SIG-M5 (cell line): ENCODE data around the gene AXIN1.
"Not testable (repeated sequence)": the region's sequence is repeated elsewhere in the genome, so short reads cannot be mapped to it uniquely, and the experiment has no call there.

Experiments
- DNase-seq: peaks from one replicate; lab custom pipeline; 2025; lab: John Stamatoyannopoulos, UW

AXIN1 gene

DNA sequence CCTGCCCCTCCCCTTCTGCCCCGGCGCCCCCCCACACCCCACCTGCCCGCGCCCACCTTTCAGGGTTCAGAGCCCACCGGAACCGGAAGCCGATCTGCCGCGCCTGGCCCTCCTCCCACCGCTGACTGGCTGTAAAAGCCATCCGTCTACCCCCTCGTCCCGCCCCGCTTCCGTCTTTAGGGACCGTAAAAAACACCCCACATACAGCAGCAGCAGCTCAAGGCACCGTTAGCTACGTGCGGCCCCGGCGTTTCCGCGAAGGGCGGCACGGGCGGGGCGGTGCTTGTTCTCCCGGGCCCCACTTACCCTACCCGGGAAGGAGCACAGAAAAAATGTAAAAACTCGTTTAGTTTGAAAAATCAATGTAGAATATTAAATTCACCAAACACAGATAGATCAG, 17.9 kb upstream of the AXIN1 start, which contains the start of gene MRPL28:
TSS of gene MRPL28 (minus strand) at position 96 of the 400 bp plus-strand sequence. CDS start 320 bp downstream, outside the sequence.
- peak; percentile 47 for DNase-seq

- no peak for DNase-seq
Observed at GRCh38 chr16:369866-370436, 17.4 kb upstream of the AXIN1 start.

- no peak for DNase-seq
Observed at GRCh38 chr16:369275-369865, 16.8 kb upstream of the AXIN1 start.

DNA sequence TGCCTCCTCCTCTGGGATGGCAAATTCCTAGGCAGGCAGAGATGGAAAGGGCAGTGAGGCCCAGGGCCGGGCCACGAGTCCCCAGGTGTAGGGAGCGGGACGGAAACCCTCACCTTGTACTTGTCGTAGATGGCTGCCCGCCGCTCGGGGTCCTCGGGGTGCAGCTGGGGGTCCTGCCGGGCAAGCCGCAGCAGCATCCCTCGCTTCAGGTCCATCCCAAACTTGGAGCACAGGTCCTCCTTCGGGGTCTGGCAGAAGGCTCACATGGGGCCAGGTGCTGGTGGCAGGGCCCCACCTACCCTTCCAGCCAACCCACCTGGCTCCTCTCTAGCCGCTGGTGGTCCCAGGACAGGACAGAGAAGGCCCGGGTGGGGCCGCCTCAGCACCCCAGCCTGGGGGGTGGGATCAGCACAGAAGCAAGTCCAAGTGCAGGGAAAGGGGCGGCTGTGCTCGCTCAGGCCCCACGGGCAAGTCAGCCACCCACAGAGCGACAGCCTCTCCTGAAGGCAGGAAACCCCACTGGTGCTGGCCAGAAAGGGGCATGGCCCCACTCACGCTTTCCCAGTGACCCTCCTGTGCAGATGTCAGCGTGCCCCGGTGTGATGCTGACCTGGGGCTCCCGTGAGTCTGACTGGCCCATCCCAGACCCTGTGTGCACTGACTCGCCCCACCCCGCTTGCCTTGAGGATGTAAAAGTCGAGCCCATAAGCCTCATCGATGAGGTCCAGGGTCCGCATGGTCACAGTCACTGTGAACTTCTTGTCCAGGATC, 16.1 kb upstream of the AXIN1 start:
- DNase-seq = no peak

DNA sequence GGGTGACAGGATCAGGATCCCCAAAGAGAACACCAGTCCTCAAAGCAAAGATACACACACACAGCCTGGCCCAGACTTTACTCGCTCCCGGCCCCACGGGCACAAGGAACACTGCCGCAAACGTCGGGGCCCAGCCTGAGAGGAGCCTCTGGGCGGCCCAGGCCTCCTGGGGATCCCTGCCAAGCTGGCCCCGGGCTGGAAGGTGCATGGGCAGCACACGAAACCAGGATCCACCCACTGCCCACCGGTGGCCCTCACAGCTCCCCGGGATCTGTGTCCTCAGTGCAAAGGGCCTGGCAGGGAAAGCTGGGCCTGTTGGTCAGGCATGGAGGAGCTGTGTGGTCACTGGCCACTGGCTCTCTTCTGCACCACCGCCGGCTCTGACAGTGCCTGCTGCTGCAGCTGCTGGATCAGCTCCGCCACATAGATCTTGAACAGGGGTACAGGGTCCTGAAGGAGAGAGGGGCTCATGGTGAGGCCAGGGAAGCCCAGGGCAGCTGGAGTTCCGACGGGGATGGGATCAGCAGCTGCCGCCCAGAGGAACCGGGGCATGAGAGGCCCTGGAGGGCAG, 14.9 kb upstream of the AXIN1 start:
- no peak for DNase-seq

DNA sequence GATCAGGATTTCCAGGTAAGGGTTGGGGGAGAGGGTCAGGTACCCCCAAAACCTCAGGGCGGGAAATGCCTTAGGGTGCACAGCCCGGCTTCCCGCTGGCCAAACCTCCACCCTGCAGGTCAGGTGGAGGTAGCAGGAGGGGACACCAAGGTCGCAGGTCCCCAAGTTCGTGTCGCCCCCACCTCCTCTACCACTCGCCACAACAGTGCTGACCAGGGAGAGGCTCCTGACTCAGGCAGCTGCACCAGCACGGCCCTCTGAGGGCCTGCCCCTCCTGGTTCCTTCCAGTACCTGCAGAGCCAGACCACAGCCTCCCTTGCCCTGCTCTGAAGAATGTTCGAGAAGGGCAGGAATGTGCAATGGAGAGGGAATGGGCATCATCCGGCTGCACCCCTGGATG, 14.0 kb upstream of the AXIN1 start:
- DNase-seq = no peak

DNA sequence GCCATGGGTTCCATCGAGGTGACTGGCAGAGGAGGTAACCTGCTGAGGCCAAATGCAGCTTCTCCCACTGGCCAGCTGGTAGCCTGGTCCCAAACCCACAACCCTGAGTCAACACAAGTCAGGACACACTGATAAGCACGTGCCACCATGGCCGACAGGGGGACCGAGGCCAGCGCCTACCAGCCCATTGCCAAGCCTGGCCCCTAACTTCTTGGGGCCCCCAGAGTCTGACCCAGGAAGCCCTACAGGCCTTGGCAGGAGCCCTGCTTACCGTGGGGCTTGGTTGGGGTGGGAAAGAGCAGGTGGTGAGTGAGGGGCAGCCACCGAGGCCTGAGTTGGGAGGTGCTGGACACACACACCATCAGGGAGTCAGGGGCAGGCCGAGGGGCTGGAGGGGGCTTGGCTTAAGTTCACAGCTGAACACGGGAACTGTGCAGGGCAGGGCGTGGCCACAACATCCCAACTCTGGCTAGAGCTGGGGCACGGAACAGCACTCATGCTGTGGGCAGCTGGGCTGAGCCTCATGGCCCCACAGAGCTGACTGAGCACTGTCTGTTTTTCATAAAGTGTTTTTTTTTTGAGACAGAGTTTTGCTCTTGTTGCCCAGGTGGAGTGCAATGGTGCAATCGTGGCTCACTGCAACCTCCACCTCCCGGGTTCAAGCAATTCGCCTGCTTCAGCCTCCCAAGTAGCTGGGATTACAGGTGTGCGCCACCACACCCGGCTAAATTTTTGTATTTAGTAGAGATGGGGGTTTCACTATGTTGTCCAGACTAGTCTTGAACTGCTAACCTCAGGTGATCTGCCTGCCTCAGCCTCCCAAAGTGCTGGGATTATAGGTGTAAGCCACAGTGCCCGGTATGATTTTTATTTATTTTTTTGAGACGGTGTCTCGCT, 12.3 kb upstream of the AXIN1 start:
- no peak for DNase-seq

DNA sequence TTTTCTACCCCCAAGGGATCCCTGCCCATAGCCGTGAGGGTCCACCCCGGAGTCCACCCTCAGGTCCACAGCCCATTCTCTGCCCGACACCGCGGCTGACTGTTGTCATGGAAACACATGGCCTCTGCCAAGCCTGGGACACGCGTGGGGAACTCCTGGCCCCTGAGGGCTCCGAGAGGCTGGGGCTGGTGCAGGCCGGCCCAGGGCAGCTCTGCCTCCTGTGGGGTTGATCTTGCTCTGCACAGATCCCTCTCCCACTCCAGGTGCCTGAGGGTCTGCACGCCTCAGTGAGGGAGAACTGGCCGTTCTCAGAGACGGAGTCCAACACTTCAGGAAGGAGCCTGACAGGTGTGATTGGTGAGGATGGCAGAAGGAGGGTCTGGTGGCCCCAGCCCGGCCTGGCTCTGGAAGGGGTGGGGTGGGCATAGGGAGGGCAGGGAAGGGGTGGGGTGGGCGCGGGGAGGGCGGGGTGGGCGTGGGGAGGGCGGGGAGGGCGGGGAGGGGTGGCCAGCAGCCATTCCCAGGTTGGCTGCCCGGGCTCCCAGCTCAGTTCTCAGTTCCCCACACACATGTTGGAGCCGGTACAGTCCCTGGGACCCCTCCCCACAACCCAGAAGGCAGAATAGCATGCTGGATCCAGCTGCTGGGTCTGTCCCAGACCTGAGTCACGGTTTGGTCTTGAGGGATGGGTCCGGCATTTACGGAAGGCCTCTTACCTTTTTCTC, 11.4 kb upstream of the AXIN1 start:
- no peak for DNase-seq

DNA sequence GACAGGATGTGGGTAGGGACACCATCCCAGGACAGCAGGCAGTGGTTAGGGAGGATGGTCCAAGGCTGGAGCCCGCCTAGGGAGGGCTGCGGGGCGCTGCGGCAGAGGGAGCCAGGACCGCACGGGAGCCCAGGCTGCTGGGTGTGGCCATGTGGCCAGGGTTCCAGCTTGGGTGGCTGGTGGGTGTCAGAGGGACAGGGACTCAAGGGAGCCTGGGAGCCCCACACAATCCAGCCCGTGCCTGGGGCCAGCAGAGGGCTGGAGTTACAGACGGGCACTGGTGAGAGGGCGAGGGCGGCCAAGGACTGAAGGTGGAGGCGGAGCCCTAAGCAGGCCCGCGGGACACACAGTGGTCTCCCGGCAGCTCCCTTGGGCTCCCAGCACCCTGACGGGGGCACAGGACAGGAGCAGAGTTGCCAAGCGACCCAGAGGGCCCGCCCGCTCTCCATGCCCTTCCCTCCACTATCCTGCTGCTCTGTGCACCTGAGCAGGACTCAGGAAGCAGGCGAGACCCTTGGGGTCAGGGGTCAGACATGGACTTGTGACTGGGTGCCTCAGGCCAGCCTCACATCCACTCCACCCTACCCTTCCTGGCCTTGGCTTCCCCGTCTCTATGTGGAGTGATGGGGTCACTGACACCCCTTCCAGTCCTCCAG, 10.7 kb upstream of the AXIN1 start:
- DNase-seq = no peak

DNA sequence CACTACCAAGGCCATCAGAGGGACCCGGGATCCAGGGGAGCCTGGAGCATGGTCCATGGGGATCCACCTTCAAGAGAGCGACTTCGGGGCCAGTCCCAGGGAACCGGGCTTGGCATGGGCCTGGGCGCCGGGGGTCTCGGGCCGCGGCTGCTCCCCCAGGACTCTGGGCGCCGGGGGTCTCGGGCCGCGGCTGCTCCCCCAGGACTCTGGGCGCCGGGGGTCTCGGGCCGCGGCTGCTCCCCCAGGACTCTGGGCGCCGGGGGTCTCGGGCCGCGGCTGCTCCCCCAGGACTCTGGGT, 10.1 kb upstream of the AXIN1 start:
- DNase-seq = not testable (repeated sequence)

- DNase-seq = no peak
Observed at GRCh38 chr16:361872-362701, 9.6 kb upstream of the AXIN1 start.

DNA sequence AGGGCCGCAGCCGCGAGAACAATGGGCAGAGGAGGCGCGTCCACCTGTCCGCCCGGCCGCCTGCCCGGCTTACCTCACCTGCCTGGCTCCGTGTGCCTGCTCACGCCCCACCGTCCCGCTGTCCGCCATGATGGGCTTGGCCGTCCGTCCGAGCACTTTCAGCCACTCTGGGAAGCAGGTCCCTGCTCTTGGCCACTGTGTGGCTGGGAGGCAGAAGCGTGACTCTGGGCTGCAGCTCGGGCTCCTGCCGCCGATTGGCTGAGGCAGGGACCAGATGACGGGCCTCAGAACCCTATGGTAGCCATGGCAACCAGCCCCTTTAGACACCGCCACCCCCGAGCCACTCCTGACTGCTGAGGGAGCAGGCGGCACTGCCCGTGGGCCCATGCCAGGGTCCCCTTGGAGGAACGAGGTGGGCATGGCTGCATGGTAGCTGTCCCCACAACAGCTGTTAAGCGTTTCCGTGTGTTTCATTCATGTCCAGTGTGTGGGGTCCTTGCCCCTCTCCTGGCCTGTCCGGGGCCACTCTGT, 8.9 kb upstream of the AXIN1 start:
- no peak for DNase-seq

DNA sequence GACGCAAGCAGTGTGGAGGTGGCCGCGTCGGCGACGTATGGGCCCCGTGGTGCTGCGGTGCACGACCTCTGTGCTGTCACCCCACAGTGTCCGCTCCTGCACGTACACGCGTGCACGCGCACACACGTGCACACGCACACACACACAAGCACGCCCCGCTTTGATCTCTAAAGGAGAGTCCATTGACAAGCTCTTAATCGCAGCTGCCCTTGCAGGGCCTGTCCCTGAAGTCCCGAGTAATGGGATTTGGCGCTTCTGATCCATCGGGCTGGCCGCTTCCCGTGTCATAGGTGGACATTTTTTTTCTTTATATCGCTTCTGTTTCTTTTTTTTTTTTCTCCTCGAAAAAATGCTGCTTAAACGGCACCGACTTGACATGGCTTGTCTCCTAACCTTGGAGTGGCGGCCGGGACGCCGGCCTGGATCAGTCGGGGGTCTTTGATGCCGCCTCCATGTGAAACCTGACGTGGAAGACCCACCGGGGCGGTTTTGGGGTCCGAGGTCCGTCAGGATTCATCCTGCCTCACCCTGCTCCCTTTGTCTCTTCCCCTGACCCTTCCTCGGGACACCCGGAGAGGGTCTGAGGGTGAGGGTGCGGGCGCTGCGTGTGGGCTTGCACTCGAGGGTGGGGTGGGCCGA, 8.3 kb upstream of the AXIN1 start:
- DNase-seq = no peak

- DNase-seq = no peak
Observed at GRCh38 chr16:359871-360697, 7.6 kb upstream of the AXIN1 start.

GRCh38 chr16:359067-359763, 6.7 kb upstream of the AXIN1 start:
- DNase-seq = no peak

DNA sequence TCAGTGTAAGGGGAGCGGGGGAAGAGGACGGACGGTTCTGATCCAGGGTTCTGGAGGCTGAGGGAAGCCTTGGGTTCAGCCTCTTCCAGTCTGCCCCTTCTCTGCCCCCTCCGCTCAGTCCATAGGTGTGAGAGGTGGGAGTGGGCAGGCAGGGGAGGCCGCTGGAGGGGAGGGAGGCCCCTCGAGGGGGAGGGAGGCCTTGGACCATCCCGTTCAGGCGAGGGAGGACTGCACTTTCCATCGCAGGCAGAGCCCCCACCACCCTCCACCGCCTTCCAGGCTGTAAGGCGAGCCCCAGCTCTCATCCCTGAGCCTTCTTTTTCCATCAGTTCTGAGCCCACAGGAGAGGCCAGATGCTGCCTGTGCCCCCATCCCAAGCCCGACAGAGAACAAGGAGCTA, 4.2 kb upstream of the AXIN1 start:
- DNase-seq = no peak

GRCh38 chr16:354971-355461, 2.5 kb upstream of the AXIN1 start:
- no peak for DNase-seq
